Measurements from ENCODE around the gene TBL1X. TPM values are rescaled to one million over a fixed set of nuclear protein-coding genes. Genes with fewer than 3 reads are reported as not detected.
A peak's percentile ranks its signal among the peaks of the same experiment; 100 is the strongest.

TBL1X gene
- total and polyA plus RNA-seq, 2 experiments from 2014 or later: 8.7 to 26.9 TPM

GRCh38 chrX:9707306-9708033 is 242.6 kb downstream of the TBL1X start:
- Histone ChIP-seq H3K27ac (ENCODE audit: low read depth) (no peak overlapping the region), H3K4me1 (ENCODE audit: insufficient read depth) (no peaks in the 10 kb centered on the region), H3K79me2 (replicated peaks; ENCODE audit: insufficient read depth) (no peaks in the 10 kb centered on the region), H4K20me1 (replicated peaks; ENCODE audit: insufficient read depth) (no peaks in the 10 kb centered on the region), H3K4me2 (no peak overlapping the region), H2AFZ (no peak overlapping the region), H3K36me3 (ENCODE audit: insufficient read depth) (no peaks in the 10 kb centered on the region; the same call in 1 of the 2 replicates), H3F3A (replicated peaks; ENCODE audit: low read depth) (no peaks in the 10 kb centered on the region), H3K4me3 (no peak overlapping the region), H3K27me3 (ENCODE audit: insufficient read depth) (no peaks in the 10 kb centered on the region), H3K9me2 (ENCODE audit: insufficient read depth) (no peaks in the 10 kb centered on the region)
- peaks cover 57% of the 10 kb centered on the region for H3K36me3 Mint-ChIP-seq (ENCODE audit: low read depth)
- DNase-seq (ENCODE audit: low spot score) (peak; percentile 17), ATAC-seq (no peak; the same call in 2 of the 3 replicates)
- H3K27ac Mint-ChIP-seq: no peak overlapping the region
- H3K4me1 Mint-ChIP-seq: peaks cover 5% of the 10 kb centered on the region
- H3K9me3 Mint-ChIP-seq: no peaks in the 10 kb centered on the region
- TF ChIP-seq POLR2AphosphoS5 (IDR thresholded peaks at IDR 0.05; ENCODE audit: low read depth): no peak
- no peak for TF ChIP-seq JUNB (IDR thresholded peaks at IDR 0.05; ENCODE audit: unreplicated experiment)
- TF ChIP-seq CREB1 (CRISPR knock-in tag; IDR thresholded peaks at IDR 0.05; ENCODE audit: low read depth): no peak
- no peak for TF ChIP-seq STAT1 (IDR thresholded peaks at IDR 0.05; ENCODE audit: unreplicated experiment)
- no peak for TF ChIP-seq REST (IDR thresholded peaks at IDR 0.05; ENCODE audit: unreplicated experiment)
- no peak overlapping the region for H3K4me3 Mint-ChIP-seq
- H3K27me3 Mint-ChIP-seq (ENCODE audit: insufficient read depth, low read depth, poor library complexity): peaks cover 3% of the 10 kb centered on the region

GRCh38 chrX:9708086-9708485 is 243.2 kb downstream of the TBL1X start:
- Histone ChIP-seq H3K79me2 (replicated peaks; ENCODE audit: insufficient read depth) (no peaks in the 10 kb centered on the region), H3K4me3 (no peak overlapping the region), H4K20me1 (replicated peaks; ENCODE audit: insufficient read depth) (no peaks in the 10 kb centered on the region), H3K27me3 (ENCODE audit: insufficient read depth) (no peaks in the 10 kb centered on the region), H3K9me2 (ENCODE audit: insufficient read depth) (no peaks in the 10 kb centered on the region), H3F3A (replicated peaks; ENCODE audit: low read depth) (no peaks in the 10 kb centered on the region), H2AFZ (no peak overlapping the region), H3K27ac (ENCODE audit: low read depth) (no peak overlapping the region), H3K4me2 (no peak overlapping the region), H3K36me3 (ENCODE audit: insufficient read depth) (no peaks in the 10 kb centered on the region; the same call in 1 of the 2 replicates), H3K4me1 (ENCODE audit: insufficient read depth) (no peaks in the 10 kb centered on the region)
- H3K27ac Mint-ChIP-seq: no peak overlapping the region
- no peak for DNase-seq (ENCODE audit: low spot score)
- H3K9me3 Mint-ChIP-seq: no peaks in the 10 kb centered on the region
- ATAC-seq: no peak
- peaks cover 61% of the 10 kb centered on the region for H3K36me3 Mint-ChIP-seq (ENCODE audit: low read depth)
- no peak overlapping the region for H3K4me3 Mint-ChIP-seq
- peaks cover 5% of the 10 kb centered on the region for H3K4me1 Mint-ChIP-seq
- peaks cover 3% of the 10 kb centered on the region for H3K27me3 Mint-ChIP-seq (ENCODE audit: insufficient read depth, low read depth, poor library complexity)
- no peak for TF ChIP-seq CTCF (conservative IDR thresholded peaks at IDR 0.05; ENCODE audit: low read depth in 2 of 2)
- no peak for TF ChIP-seq STAT1 (IDR thresholded peaks at IDR 0.05; ENCODE audit: unreplicated experiment)
- TF ChIP-seq CREB1 (CRISPR knock-in tag; IDR thresholded peaks at IDR 0.05; ENCODE audit: low read depth): no peak
- no peak for TF ChIP-seq ZNF114 (CRISPR knock-in tag; IDR thresholded peaks at IDR 0.05)
- TF ChIP-seq EZH2phosphoT487 (IDR thresholded peaks at IDR 0.05; ENCODE audit: unreplicated experiment): no peak
- no peak for TF ChIP-seq ZNF331 (CRISPR knock-in tag; IDR thresholded peaks at IDR 0.05; ENCODE audit: low read depth)
- no peak for TF ChIP-seq NANOG (IDR thresholded peaks at IDR 0.05; ENCODE audit: borderline replicate concordance)
- no peak for TF ChIP-seq EZH2 (IDR thresholded peaks at IDR 0.05; ENCODE audit: low read depth, unreplicated experiment)
- TF ChIP-seq ETS1 (IDR thresholded peaks at IDR 0.05): no peak
- TF ChIP-seq REST (IDR thresholded peaks at IDR 0.05; ENCODE audit: unreplicated experiment): no peak
- TF ChIP-seq POLR2AphosphoS5 (IDR thresholded peaks at IDR 0.05; ENCODE audit: low read depth): no peak

Measured in GM23338 (cell line).